ENCODE measurements around the gene HOXD9. TPM values are rescaled to one million over a fixed set of nuclear protein-coding genes. Genes with fewer than 3 reads are reported as not detected.
A peak's percentile ranks its signal among the peaks of the same experiment; 100 is the strongest.

The HOXD9 gene
- total RNA-seq, 2 donors from 2014 or later = 1.4 to 5.8 TPM

DNA sequence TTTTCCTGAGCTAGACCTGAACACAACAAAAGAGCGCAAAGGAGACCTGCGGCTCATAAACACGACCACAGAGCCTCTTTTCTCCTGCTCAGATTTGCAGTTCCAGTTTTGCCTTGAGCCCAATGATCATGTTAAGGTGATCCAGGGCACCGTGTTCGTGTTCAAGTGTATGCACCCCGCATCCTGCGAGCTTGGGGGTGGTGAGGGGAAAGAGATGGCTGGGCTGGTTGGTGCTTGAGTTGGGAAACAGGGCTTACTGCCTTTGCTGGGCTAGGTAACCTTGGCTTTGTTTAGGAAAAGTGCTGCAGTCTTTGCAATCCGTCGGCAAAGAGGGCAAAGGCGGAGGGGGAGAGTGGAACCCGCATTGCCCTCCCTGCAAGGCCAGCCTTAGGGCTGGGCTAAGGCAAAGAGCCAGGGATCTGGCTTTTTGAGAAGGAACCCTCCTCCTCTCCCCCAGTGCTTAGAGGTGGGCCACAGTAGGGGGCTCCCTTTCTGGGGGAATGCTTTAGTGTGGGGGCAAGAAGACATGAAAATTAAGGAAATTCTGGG, 4.6 kb upstream of the HOXD9 start:
- intact Hi-C loops (cut with DNase I, micrococcal nuclease) = no loop called here
- DNase-seq (no peak), ATAC-seq (no peak)

DNA sequence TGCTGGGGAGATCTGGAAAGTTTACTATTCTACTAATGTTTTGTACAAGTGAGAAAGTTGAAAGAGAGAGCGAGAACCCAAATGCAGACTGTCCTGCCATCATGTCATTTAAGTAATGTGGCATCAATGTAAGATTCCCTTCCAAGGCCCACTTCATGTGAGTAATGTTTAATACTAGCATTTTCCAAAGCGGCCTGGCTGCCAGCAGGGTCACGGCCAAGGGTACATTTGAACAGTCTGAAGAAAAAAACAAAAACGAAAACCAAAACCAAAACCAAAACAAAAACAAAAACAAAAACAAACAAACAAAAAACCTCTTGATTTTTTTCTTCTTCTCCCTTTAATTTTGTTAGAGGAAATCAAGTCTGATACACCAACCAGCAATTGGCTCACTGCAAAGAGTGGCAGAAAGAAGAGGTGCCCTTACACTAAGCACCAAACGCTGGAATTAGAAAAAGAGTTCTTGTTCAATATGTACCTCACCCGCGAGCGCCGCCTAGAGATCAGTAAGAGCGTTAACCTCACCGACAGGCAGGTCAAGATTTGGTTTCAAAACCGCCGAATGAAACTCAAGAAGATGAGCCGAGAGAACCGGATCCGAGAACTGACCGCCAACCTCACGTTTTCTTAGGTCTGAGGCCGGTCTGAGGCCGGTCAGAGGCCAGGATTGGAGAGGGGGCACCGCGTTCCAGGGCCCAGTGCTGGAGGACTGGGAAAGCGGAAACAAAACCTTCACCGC, 3.7 kb upstream of the HOXD9 start:
- ATAC-seq (no peak), DNase-seq (peak in 1 of 2 donors; percentile 88)
- intact Hi-C loops (cut with DNase I, micrococcal nuclease) = no loop called here

- no peak for DNase-seq
- intact Hi-C loops (cut with DNase I, micrococcal nuclease) = loop anchor here (10.0 kb wide), 2 partner anchors 524 to 534 kb away; no protein-coding TSS in a partner anchor
- ATAC-seq = no peak
These were observed 1.9 kb upstream of the HOXD9 start for GRCh38 chr2:176120364-176121189.

GRCh38 chr2:176121190-176122051, 1.1 kb upstream of the HOXD9 start:
- ATAC-seq (no peak), DNase-seq (no peak)
- intact Hi-C loops (cut with DNase I, micrococcal nuclease) = loop anchor here (10.0 kb wide), 2 partner anchors 523 to 533 kb away; no protein-coding TSS in a partner anchor

- ATAC-seq (peak; percentile 40), DNase-seq (no peak)
- intact Hi-C loops (cut with DNase I, micrococcal nuclease) = loop anchor here (10.0 kb wide), 2 partner anchors 523 to 533 kb away; no protein-coding TSS in a partner anchor
These were observed 352 bp upstream of the HOXD9 start for GRCh38 chr2:176122052-176122682.

DNA sequence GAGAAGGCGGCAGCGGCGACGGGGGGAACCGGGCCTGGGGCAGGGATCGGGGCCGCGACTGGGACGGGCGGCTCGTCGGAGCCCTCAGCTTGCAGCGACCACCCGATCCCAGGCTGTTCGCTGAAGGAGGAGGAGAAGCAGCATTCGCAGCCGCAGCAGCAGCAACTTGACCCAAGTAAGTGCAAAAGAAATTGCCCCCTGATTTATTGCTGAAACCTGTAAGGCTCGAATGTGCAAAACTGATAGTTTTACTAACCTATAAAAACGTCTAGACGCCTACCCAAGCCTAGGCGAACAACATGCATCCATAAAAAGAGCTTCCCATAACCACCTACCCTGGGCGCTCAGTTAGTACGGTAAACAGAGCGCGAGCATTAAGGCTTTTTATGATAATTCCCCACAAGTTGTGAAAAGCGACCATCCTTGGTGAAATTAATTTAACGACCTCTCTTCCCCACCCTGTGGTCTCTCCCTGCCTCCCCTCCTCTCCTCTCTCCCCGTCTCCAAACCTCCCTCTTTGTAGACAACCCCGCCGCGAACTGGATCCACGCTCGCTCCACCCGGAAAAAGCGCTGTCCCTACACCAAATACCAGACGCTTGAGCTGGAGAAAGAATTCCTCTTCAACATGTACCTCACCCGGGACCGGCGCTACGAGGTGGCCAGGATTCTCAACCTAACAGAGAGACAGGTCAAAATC, 1.0 kb downstream of the HOXD9 start:
- intact Hi-C loops (cut with DNase I, micrococcal nuclease) = loop anchor here (10.0 kb wide), 2 partner anchors 521 to 531 kb away; no protein-coding TSS in a partner anchor
- DNase-seq (peak in 1 of 2 donors; percentile 32), ATAC-seq (no peak)

DNA sequence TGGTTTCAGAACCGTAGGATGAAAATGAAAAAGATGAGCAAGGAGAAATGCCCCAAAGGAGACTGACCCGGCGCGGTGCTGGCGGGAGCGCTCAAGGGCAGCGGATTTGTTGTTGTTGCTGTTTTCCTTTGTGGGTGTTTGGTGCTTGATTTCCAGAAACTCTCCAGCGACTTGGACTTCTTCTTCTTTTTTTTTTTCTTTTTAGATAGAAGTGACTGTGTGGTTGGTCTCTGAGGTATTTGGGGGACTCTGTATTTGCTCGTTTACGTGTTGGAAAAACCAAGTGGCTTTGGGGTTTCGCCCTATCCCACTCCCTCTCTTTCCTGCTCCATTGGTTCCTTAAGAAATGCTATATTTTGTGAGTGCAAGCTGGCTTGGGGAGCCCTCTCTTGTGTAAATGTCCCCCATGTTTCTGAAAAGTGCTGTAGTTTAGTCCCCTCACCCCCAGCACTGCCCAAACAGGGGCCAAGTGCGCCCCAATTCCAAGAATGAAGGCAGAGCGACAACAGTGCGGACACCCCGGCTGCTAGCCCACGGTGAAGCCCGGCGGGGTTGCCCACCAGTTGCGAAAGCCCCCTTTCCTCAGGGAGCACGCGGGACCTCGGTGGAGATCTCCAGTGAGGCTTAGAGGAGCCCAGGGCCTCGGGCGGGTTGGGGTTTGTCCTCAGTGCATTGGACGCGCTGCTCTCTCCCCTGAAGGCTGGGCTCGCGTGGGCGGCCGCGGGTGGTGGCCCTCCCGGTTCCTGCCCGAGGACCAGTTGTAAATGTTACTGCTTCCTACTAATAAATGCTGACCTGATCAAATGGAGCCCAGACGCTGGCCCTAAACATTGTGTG, 1.8 kb downstream of the HOXD9 start:
- no peak for ATAC-seq
- DNase-seq = peak in 1 of 2 donors; percentile 15
- intact Hi-C loops (cut with DNase I, micrococcal nuclease) = loop anchor here (10.0 kb wide), 2 partner anchors 520 to 530 kb away; no protein-coding TSS in a partner anchor

DNA sequence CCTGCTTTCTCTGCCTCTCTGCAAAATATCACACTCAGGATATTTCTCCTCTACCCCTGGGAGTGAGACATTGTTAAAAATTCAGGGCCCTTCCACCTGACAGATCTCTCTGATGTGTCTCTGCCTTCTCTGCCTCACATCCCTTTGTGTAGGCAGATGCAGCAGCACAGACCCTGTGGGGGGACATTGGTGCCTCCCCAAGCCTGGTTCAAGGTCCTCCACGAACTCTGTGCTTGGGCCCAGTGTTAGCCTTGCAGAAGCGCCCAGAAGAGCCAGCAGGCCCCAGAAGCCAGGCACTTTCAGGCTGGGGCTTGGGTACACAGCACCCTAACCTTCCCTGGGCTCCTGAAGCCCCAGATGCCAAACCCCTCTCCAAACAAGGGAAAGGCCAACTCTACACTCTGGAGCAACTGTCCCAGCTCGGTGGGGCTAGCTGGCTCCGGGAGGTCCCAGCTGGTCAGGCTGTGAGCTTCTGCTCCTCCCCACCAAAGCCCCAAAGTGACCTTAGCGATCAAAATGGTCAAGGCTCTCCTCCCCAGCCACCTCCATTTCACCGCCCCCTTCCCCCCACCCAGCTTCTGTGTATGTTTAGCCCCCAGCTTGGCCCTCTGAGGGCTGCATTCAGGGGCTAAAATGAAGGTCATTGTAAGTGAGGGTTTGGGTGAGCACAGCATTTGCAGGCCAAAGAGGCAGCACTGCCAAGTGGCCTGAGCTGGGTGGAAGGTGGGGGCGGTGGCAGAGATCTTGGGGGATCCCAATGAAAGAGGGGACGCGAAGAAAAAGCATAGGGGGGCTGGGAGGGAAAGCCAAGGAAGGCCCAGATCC, 2.6 kb downstream of the HOXD9 start:
- no peak for ATAC-seq
- no peak for DNase-seq
- intact Hi-C loops (cut with DNase I, micrococcal nuclease) = loop anchor here (5.0 to 10.0 kb wide), 3 partner anchors 520 to 1022 kb away; no protein-coding TSS in a partner anchor

GRCh38 chr2:176125772-176126054, 3.2 kb downstream of the HOXD9 start:
- intact Hi-C loops (cut with DNase I, micrococcal nuclease) = loop anchor here (5.0 to 10.0 kb wide), 3 partner anchors 519 to 1022 kb away; no protein-coding TSS in a partner anchor
- peak; percentile 28 for ATAC-seq
- peak in 1 of 2 donors; percentile 43 for DNase-seq

DNA sequence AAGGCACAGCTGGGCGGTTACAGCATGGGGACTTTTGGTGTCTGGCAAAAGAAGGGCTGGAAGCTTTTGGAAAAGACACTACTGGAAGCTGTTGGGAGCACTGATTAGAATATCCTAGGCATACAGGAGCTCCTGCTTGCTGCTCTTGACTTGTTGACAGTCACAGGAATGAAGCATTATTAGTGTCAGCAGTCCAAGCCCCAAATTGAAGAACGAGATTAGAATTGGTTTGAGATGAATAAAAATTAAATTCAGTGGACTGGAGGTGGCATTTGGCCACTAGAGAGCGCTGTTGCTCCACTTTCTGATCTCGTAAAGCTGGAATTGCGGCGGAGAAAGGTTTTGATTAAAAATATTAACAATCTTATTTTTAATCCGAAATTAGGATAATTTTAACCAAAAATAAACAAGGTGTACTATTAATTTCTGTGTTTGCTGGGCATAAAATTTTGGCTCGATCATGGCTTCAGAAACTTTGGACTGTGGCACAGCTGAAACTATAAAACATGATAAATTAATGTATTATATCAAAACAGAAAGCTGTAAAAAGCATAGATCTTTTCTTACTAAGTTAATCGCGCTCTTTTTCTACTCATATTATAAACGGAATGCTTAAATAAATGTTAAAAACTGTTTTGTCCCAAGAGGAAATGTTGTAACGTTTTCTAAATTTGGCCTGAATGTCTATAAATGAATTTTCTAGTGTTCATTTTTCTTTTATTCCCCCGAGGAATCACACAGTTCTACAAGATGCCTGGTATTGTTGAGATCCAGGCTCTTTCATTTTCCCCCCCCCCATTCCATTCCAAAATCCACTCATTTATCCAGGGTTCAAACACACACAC, 4.6 kb downstream of the HOXD9 start:
- DNase-seq = peak in 1 of 2 donors; percentile 88
- no peak for ATAC-seq

DNA sequence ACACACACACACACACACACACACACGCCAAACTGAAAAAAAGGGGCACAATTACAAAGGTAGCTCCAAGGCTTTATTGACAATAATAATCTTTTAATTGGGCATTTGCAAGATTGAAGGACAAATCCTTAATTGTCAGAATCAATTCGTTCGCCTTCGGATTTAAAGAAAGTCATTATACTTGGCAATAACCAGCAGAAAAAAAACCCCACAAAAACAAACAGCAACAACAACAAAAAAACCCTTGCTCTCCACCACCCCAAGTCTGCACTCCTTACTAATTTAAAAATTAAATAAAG, 5.2 kb downstream of the HOXD9 start:
- ATAC-seq = no peak
- intact Hi-C loops (cut with DNase I, micrococcal nuclease) = loop anchor here (5.0 to 10.0 kb wide), 3 partner anchors 517 to 1020 kb away; no protein-coding TSS in a partner anchor
- DNase-seq = no peak

More for the DNA sequence above, 4.6 kb downstream of the HOXD9 start:
- intact Hi-C loops (cut with DNase I, micrococcal nuclease) = loop anchor here (5.0 to 10.0 kb wide), 3 partner anchors 518 to 1020 kb away; no protein-coding TSS in a partner anchor

DNA sequence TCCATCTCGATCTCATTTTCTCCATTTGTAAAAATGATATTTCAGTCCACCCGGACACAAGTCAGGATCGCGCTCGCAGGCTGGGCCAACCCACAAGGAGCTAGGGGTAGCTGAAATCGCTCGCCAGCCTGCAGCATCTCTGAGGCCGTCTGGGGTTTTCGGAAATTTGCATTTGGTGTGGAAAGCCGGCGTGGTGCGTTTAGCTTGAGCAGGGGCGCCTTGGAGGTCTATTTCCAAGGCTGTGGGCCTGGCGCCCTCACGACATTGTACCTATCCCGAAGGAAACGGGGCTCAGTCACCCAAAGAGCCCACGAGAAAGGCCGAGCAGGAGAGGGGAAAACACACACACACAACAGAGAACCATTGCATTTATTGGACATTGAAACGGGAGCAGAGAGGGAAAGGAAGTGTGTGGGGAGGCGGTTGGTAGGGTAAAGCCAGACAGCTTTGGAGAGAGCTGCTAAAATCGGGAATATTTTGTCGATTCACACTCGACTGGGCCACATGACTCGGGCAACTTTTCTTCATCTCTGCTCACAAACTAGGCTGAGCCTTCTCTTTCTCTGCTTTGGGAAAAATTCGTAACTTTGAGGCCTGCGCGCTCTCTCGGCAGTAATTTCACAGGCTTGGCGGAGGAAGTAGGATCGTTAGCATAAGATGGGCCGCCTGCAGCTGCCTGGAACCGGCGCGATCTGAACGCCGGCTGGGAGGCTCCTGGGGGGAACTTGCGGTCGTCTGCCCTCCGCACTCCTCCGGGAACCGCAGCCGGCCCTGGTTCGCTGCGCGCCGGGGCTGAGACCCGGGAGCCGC, 5.9 kb downstream of the HOXD9 start:
- ATAC-seq = peak; percentile 10
- peak in 1 of 2 donors; percentile 53 for DNase-seq
- intact Hi-C loops (cut with DNase I, micrococcal nuclease) = loop anchor here (5.0 to 10.0 kb wide), 3 partner anchors 516 to 1019 kb away; no protein-coding TSS in a partner anchor

DNA sequence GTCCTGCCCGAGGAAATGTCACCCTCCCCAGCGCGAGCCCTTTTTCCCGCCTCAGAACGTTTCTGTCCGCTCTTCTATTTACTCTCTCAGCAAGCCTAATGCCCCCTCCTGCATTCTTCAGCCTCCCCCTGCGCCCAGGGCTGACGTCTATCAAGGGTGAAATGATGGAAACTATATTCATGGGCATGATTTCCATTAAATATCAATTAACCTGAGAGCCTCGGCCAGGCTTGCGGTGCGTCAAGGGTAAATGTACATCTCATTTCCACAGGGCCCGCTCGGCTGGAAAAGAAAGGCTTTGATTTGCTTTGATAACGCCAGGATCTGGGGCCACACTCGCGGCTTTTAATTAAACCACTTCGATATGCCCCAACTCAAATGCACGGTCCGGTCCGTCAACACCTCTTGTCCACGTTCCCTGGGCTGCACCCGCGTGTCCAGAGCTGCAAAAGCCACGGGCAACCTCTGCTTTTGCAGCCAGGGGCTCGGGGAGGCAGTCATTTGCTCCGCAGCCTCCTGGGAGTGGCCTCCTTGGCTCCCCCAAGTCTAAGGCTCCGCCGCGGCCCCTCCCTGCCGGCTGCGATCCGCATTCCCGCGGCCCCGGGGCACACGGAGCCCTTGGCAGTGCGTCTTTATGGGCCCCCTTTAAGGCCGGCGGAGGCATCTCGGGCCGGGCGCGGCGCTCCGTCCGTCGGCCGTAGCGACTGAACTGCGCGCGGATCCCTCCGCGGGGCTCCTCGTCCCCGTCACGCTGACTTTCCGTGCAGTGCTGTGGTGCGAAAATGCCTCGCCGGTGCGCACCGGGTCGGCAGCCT, 6.7 kb downstream of the HOXD9 start, which contains the start of gene HOXD8:
Gene HOXD8, plus strand, starts transcription at position 724 of the 815 bp plus-strand sequence. CDS start 662 bp downstream, outside the sequence.
- DNase-seq (peak; percentile 74 to 78), ATAC-seq (peak; percentile 71)
- intact Hi-C loops (cut with DNase I, micrococcal nuclease) = loop anchor here (5.0 to 10.0 kb wide), 3 partner anchors 516 to 1018 kb away; no protein-coding TSS in a partner anchor

Measured in left colon (tissue), 2 donors.